ENCODE measurements around the gene VASH1.

- TF ChIP-seq POLR2A (IDR thresholded peaks at IDR 0.05) (no peak), CTCF (IDR thresholded peaks at IDR 0.05) (no peak)
These were observed 71.3 kb downstream of the VASH1 start for GRCh38 chr14:76832503-76832988.
